ENCODE data around the gene PINLYP. TPM values are rescaled to one million over a fixed set of nuclear protein-coding genes. Genes with fewer than 3 reads are reported as not detected.

The PINLYP gene
- total and polyA plus RNA-seq, 5 donors = 3.8 to 9.8 (median 5.5) TPM

GRCh38 chr19:43623889-43624670 is 48.5 kb downstream of the PINLYP start:
- no peaks in the 10 kb centered on the region for H3K27me3 ChIP-seq (ENCODE audit: control insufficient read depth, insufficient read depth)
- WGBS = 79% methylated on average over 35 of the region's 35 CpGs
- H3K4me3 ChIP-seq (ENCODE audit: low read length) = no peak overlapping the region
- ATAC-seq (no peak), DNase-seq (no peak)
- intact Hi-C loops (cut with DNase I) = no loop called here
- H3K9me3 ChIP-seq (ENCODE audit: control insufficient read depth, low read length) = no peaks in the 10 kb centered on the region
- H3K27ac ChIP-seq (ENCODE audit: low read length) = no peak overlapping the region
- H3K4me1 ChIP-seq (ENCODE audit: control insufficient read depth, insufficient read depth, low read length) = no peaks in the 10 kb centered on the region

GRCh38 chr19:43624933-43625332 is 49.3 kb downstream of the PINLYP start:
- no peak overlapping the region for H3K27ac ChIP-seq (ENCODE audit: low read length)
- H3K4me3 ChIP-seq (ENCODE audit: low read length) = no peak overlapping the region
- H3K27me3 ChIP-seq (ENCODE audit: control insufficient read depth, insufficient read depth) = no peaks in the 10 kb centered on the region
- no peak for ATAC-seq
- DNase-seq = peak; percentile 46 to 83 (median 79)
- no peaks in the 10 kb centered on the region for H3K4me1 ChIP-seq (ENCODE audit: control insufficient read depth, insufficient read depth, low read length)
- 32% methylated on average over 30 of the region's 30 CpGs for WGBS
- H3K9me3 ChIP-seq (ENCODE audit: control insufficient read depth, low read length) = no peaks in the 10 kb centered on the region
- intact Hi-C loops (cut with DNase I) = no loop called here

DNA sequence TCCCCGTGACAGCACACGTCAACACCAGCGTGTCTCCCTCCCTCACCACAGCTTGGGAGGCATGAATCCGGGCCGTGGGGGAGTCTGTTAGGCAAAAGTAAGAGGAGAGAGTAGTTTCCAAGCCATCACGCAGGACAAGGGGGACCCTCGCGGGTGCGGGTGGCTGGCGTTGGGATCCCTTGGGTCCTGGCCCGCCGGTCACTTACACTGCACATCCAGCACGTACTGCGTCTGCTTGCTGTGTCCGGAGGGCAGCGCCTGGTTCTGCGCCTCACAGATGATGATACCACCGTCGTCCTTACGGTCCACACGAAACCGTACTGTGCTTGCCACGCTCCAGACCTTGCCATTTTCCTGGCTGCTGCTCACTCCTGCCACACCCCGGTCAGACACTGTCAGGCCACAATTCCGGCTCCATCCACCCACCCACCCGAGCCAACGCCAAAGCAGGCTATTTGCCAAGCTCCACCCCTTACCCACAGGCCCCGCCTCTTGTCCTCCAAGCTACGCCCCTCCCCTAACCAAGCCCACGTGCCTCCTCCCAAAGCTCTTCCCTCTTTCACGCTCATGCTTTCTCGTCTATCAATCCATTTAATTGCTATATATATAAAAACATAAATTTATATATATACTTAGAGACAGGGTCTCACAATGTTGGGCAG is 50.4 kb downstream of the PINLYP start:
- 74% methylated on average over 32 of the region's 32 CpGs for WGBS
- ATAC-seq (peak in 1 of 2 donors; percentile 36), DNase-seq (peak in 1 of 3 donors; percentile 61)
- no peak overlapping the region for H3K4me3 ChIP-seq (ENCODE audit: low read length)
- intact Hi-C loops (cut with DNase I) = no loop called here
- H3K27me3 ChIP-seq (ENCODE audit: control insufficient read depth, insufficient read depth) = no peaks in the 10 kb centered on the region
- H3K9me3 ChIP-seq (ENCODE audit: control insufficient read depth, low read length) = no peaks in the 10 kb centered on the region
- no peaks in the 10 kb centered on the region for H3K4me1 ChIP-seq (ENCODE audit: control insufficient read depth, insufficient read depth, low read length)
- H3K27ac ChIP-seq (ENCODE audit: low read length) = no peak overlapping the region

DNA sequence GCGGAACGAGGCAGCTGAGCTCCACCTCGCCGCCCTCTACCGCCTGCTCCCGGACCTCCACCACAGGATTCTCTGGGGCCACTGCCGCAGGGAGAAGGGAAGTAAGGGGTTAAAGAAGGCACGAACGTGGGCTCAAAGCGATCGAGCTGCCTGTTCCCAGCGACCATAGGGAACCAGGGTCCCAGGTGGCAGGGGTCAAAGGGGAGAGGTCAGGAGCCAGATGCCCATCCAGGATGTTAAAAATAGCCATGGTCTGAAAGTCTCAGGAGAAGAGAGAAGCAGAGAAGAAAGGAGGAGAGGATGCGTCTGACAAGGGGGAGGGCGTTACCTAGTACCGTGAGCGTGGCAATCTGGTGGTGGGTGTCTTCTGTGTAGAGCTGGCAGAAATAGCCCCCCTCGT is 51.2 kb downstream of the PINLYP start:
- DNase-seq (no peak), ATAC-seq (no peak)
- Histone ChIP-seq H3K4me1 (ENCODE audit: control insufficient read depth, insufficient read depth, low read length) (no peaks in the 10 kb centered on the region), H3K9me3 (ENCODE audit: control insufficient read depth, low read length) (no peaks in the 10 kb centered on the region), H3K27ac (ENCODE audit: low read length) (no peak overlapping the region), H3K27me3 (ENCODE audit: control insufficient read depth, insufficient read depth) (no peaks in the 10 kb centered on the region), H3K4me3 (ENCODE audit: low read length) (no peak overlapping the region)
- intact Hi-C loops (cut with DNase I) = no loop called here
- 52% methylated on average over 17 of the region's 17 CpGs for WGBS

DNA sequence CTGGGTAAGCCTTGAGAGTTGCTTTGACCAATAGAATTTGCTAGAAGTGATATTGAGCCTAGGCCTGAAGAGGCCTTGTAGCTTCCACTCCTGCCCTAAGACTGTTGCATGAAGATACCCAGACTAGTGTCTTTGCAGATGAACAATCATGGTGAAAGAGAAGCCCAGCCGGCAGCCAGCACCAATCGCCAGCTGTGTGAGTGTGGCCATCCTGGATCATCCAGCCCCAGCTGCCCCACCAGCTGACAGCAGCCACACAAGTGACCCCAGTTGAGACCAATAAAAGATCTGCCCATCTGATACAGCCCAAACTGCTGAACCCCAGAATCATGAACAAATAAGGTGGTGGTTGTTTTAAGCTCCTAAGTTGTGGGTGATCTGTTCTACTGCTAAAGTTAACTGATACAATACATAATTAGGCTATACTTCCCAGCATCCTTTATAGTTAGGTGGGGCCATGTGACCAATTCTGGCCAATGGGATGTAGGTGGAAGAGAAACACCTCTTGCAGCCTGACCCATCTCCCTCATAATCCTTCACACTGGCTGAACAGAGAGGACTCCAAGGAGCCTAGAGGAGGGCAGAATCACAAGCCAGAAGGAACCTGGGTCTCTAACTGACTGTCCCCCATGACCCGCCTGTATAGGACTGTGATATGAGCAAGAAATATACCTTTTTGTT is 53.2 kb downstream of the PINLYP start:
- Histone ChIP-seq H3K27ac (ENCODE audit: low read length) (no peak overlapping the region), H3K4me3 (ENCODE audit: low read length) (no peak overlapping the region), H3K27me3 (ENCODE audit: control insufficient read depth, insufficient read depth) (no peaks in the 10 kb centered on the region), H3K9me3 (ENCODE audit: control insufficient read depth, low read length) (no peaks in the 10 kb centered on the region), H3K4me1 (ENCODE audit: control insufficient read depth, insufficient read depth, low read length) (no peaks in the 10 kb centered on the region)
- intact Hi-C loops (cut with DNase I) = no loop called here
- WGBS = 84% methylated on average over 3 of the region's 3 CpGs
- no peak for DNase-seq
- no peak for ATAC-seq

- H3K4me1 ChIP-seq (ENCODE audit: control insufficient read depth, insufficient read depth, low read length) = no peaks in the 10 kb centered on the region
- DNase-seq (no peak), ATAC-seq (no peak)
- intact Hi-C loops (cut with DNase I) = no loop called here
- no peak overlapping the region for H3K4me3 ChIP-seq (ENCODE audit: low read length)
- no peaks in the 10 kb centered on the region for H3K27me3 ChIP-seq (ENCODE audit: control insufficient read depth, insufficient read depth)
- WGBS = 85% methylated on average over 5 of the region's 5 CpGs
- H3K27ac ChIP-seq (ENCODE audit: low read length) = no peak overlapping the region
- no peaks in the 10 kb centered on the region for H3K9me3 ChIP-seq (ENCODE audit: control insufficient read depth, low read length)
Measured at GRCh38 chr19:43631491-43631890, 55.9 kb downstream of the PINLYP start.

Other genes starting within 250 kb of the PINLYP start
- gene CD177, start 222.1 kb upstream of the PINLYP start, total RNA-seq = under 1 TPM in 3 of 4 donors, not detected in 1; 0.15 to 0.72 (median 0.17) TPM
- 0.02 TPM for gene CD177, start 222.1 kb upstream of the PINLYP start, polyA plus RNA-seq
- gene TEX101, start 160.9 kb upstream of the PINLYP start, total RNA-seq = not detected
- not detected for gene TEX101, start 160.9 kb upstream of the PINLYP start, polyA plus RNA-seq
- gene LYPD3, start 110.2 kb upstream of the PINLYP start, total RNA-seq = 1 to 10 TPM in 1 of 4 donors, under 1 TPM in 3; 0.53 to 1.5 (median 0.75) TPM
- 0.97 TPM for gene LYPD3, start 110.2 kb upstream of the PINLYP start, polyA plus RNA-seq
- gene PHLDB3, start 71.1 kb upstream of the PINLYP start, total RNA-seq = 10 to 100 TPM in 2 of 4 donors, 1 to 10 TPM in 2; 6.3 to 11.4 (median 8.7) TPM
- gene PHLDB3, start 71.1 kb upstream of the PINLYP start, polyA plus RNA-seq = 6.9 TPM
- 10 to 100 TPM; 12.6 to 18.2 (median 14.9) TPM for gene ETHE1, start 48.6 kb upstream of the PINLYP start, total RNA-seq
- 14.1 TPM for gene ETHE1, start 48.6 kb upstream of the PINLYP start, polyA plus RNA-seq
- gene ZNF575, start 42.6 kb upstream of the PINLYP start, total RNA-seq = 1 to 10 TPM; 1.4 to 3.2 (median 2.4) TPM
- 0.97 TPM for gene ZNF575, start 42.6 kb upstream of the PINLYP start, polyA plus RNA-seq
- gene XRCC1, start 274 bp upstream of the PINLYP start, total RNA-seq = 10 to 100 TPM; 13.5 to 17.1 (median 15.6) TPM
- gene XRCC1, start 274 bp upstream of the PINLYP start, polyA plus RNA-seq = 11.2 TPM
- 10 to 100 TPM; 19.4 to 29.2 (median 24.7) TPM for gene IRGQ, start 20.3 kb downstream of the PINLYP start, total RNA-seq
- 9.4 TPM for gene IRGQ, start 20.3 kb downstream of the PINLYP start, polyA plus RNA-seq
- gene ZNF576, start 20.8 kb downstream of the PINLYP start, total RNA-seq = 10 to 100 TPM; 11.5 to 15.4 (median 13.0) TPM
- gene ZNF576, start 20.8 kb downstream of the PINLYP start, polyA plus RNA-seq = 11.6 TPM
- under 1 TPM in 3 of 4 donors, not detected in 1; 0.23 to 0.29 (median 0.28) TPM for gene SRRM5, start 36.3 kb downstream of the PINLYP start, total RNA-seq
- 0.34 TPM for gene SRRM5, start 36.3 kb downstream of the PINLYP start, polyA plus RNA-seq
- gene ZNF428, start 43.8 kb downstream of the PINLYP start, total RNA-seq = 10 to 100 TPM; 41.4 to 50.6 (median 45.7) TPM
- 65.0 TPM for gene ZNF428, start 43.8 kb downstream of the PINLYP start, polyA plus RNA-seq
- gene CADM4, start 64.0 kb downstream of the PINLYP start, total RNA-seq = 10 to 100 TPM; 12.4 to 15.9 (median 14.1) TPM
- gene CADM4, start 64.0 kb downstream of the PINLYP start, polyA plus RNA-seq = 17.6 TPM
- gene PLAUR, start 94.4 kb downstream of the PINLYP start, total RNA-seq = 10 to 100 TPM in 1 of 4 donors, 1 to 10 TPM in 3; 4.6 to 15.4 (median 7.1) TPM
- gene PLAUR, start 94.4 kb downstream of the PINLYP start, polyA plus RNA-seq = 7.9 TPM
- not detected for gene IRGC, start 140.3 kb downstream of the PINLYP start, total RNA-seq
- gene IRGC, start 140.3 kb downstream of the PINLYP start, polyA plus RNA-seq = not detected
- 10 to 100 TPM; 14.8 to 21.0 (median 15.8) TPM for gene SMG9, start 179.2 kb downstream of the PINLYP start, total RNA-seq
- 11.7 TPM for gene SMG9, start 179.2 kb downstream of the PINLYP start, polyA plus RNA-seq
- 1 to 10 TPM in 1 of 4 donors, under 1 TPM in 2, not detected in 1; 0.26 to 1.4 (median 0.32) TPM for gene KCNN4, start 205.2 kb downstream of the PINLYP start, total RNA-seq
- gene KCNN4, start 205.2 kb downstream of the PINLYP start, polyA plus RNA-seq = 0.34 TPM
- 1 to 10 TPM in 2 of 4 donors, under 1 TPM in 2; 0.28 to 2.5 (median 0.90) TPM for gene LYPD5, start 226.6 kb downstream of the PINLYP start, total RNA-seq
- gene LYPD5, start 226.6 kb downstream of the PINLYP start, polyA plus RNA-seq = 0.34 TPM